Duodenal mucosa (tissue), 2 donors: Measurements from ENCODE around the gene MYO16.
"Not testable (repeated sequence)": the region's sequence is repeated elsewhere in the genome, so short reads cannot be mapped to it uniquely, and the experiment has no call there.

ENCODE experiments used
- H3K27ac ChIP-seq: one replicate; pipeline ENCODE4 v1.7.0; 2013; ENCODE audit warnings: low read depth, low read length
- H3K27me3 ChIP-seq, 2 donors: one replicate each; pipeline ENCODE4 v1.7.0; 2013; ENCODE audit warnings: low read length in 2 of 2, control low read depth in 1 of 2; ENCODE audit not compliant: insufficient read depth in 2 of 2, control insufficient read depth in 1 of 2
- H3K36me3 ChIP-seq, 2 donors: one replicate each; pipeline ENCODE4 v1.7.0; 2013; ENCODE audit warnings: low read length in 2 of 2, control low read depth in 1 of 2; ENCODE audit not compliant: insufficient read depth in 2 of 2, control insufficient read depth in 1 of 2
- H3K4me1 ChIP-seq, 2 donors: one replicate each; pipeline ENCODE4 v1.7.0; 2013; ENCODE audit warnings: low read length in 2 of 2, control low read depth in 1 of 2; ENCODE audit not compliant: insufficient read depth in 2 of 2, control insufficient read depth in 1 of 2
- H3K4me3 ChIP-seq, 2 donors: one replicate each; pipeline ENCODE4 v1.7.0; 2013; ENCODE audit warnings: low read length in 2 of 2, low read depth in 1 of 2
- H3K9ac ChIP-seq, 2 donors: one replicate each; pipeline ENCODE4 v1.7.0; 2013; ENCODE audit warnings: low read length in 2 of 2, low read depth in 1 of 2
- H3K9me3 ChIP-seq, 2 donors: one replicate each; pipeline ENCODE4 v1.7.0; 2013; ENCODE audit warnings: low read length in 2 of 2, control low read depth in 1 of 2; ENCODE audit not compliant: control insufficient read depth in 1 of 2

MYO16 gene

GRCh38 chr13:109211616-109212015 lies 582.2 kb downstream of the MYO16 start:
- H3K36me3 ChIP-seq, result no peaks in the 10 kb centered on the region
- H3K9me3 ChIP-seq, result no peaks in the 10 kb centered on the region
- H3K27ac ChIP-seq, result no peak overlapping the region
- H3K4me3 ChIP-seq, result no peak overlapping the region
- no peaks in the 10 kb centered on the region for H3K27me3 ChIP-seq
- H3K9ac ChIP-seq, result no peak overlapping the region
- H3K4me1 ChIP-seq, result no peaks in the 10 kb centered on the region

GRCh38 chr13:109212650-109213049 lies 583.2 kb downstream of the MYO16 start:
- Histone ChIP-seq H3K9ac (no peak overlapping the region), H3K36me3 (no peaks in the 10 kb centered on the region), H3K4me1 (no peaks in the 10 kb centered on the region), H3K27me3 (no peaks in the 10 kb centered on the region), H3K4me3 (no peak overlapping the region), H3K27ac (no peak overlapping the region), H3K9me3 (no peaks in the 10 kb centered on the region)

GRCh38 chr13:109213714-109214113 lies 584.3 kb downstream of the MYO16 start:
- Histone ChIP-seq H3K27ac (no peak overlapping the region), H3K27me3 (no peaks in the 10 kb centered on the region), H3K4me1 (no peaks in the 10 kb centered on the region), H3K36me3 (no peaks in the 10 kb centered on the region), H3K9me3 (no peaks in the 10 kb centered on the region), H3K9ac (no peak overlapping the region), H3K4me3 (no peak overlapping the region)

DNA sequence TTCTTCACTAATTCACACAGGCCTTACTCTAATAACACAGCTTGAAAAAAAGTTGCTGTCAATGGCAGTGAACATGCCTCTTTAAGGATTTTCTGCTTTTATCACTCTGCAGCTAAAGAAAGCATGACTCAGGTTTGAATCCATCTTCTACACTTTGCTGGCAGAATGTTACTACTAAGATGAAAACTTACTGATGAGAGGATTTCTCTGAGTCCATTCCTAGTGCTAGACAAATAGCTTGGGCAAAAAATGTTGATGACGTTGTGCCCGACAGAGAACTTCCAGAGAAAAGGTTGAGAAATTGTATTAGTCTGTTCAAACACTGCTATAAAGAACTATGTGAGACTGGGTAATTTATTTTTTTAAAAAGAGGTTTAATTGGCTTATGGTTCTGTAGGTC lies 585.0 kb downstream of the MYO16 start:
- Histone ChIP-seq H3K9me3 (no peaks in the 10 kb centered on the region), H3K36me3 (no peaks in the 10 kb centered on the region), H3K4me1 (no peaks in the 10 kb centered on the region), H3K4me3 (no peak overlapping the region), H3K27ac (no peak overlapping the region), H3K27me3 (no peaks in the 10 kb centered on the region), H3K9ac (no peak overlapping the region)

- Histone ChIP-seq H3K27me3 (no peaks in the 10 kb centered on the region), H3K4me3 (no peak overlapping the region), H3K9me3 (no peaks in the 10 kb centered on the region), H3K4me1 (no peaks in the 10 kb centered on the region), H3K27ac (no peak overlapping the region), H3K9ac (no peak overlapping the region), H3K36me3 (no peaks in the 10 kb centered on the region)
These were observed 586.0 kb downstream of the MYO16 start for GRCh38 chr13:109215377-109215776.

GRCh38 chr13:109217510-109217909 lies 588.1 kb downstream of the MYO16 start:
- not testable (repeated sequence) for H3K27ac ChIP-seq, H3K4me1 ChIP-seq, H3K27me3 ChIP-seq, H3K9ac ChIP-seq, H3K9me3 ChIP-seq, H3K36me3 ChIP-seq, H3K4me3 ChIP-seq

GRCh38 chr13:109220631-109221030 lies 591.2 kb downstream of the MYO16 start:
- H3K27ac ChIP-seq, result no peak overlapping the region
- H3K4me3 ChIP-seq, result no peak overlapping the region
- H3K36me3 ChIP-seq, result no peaks in the 10 kb centered on the region
- no peaks in the 10 kb centered on the region for H3K4me1 ChIP-seq
- H3K9me3 ChIP-seq, result no peaks in the 10 kb centered on the region
- H3K9ac ChIP-seq, result no peak overlapping the region
- no peaks in the 10 kb centered on the region for H3K27me3 ChIP-seq

- H3K9ac ChIP-seq, result no peak overlapping the region
- no peaks in the 10 kb centered on the region for H3K9me3 ChIP-seq
- no peak overlapping the region for H3K4me3 ChIP-seq
- no peaks in the 10 kb centered on the region for H3K4me1 ChIP-seq
- H3K27ac ChIP-seq, result no peak overlapping the region
- H3K36me3 ChIP-seq, result no peaks in the 10 kb centered on the region
- no peaks in the 10 kb centered on the region for H3K27me3 ChIP-seq
These were observed 594.6 kb downstream of the MYO16 start for GRCh38 chr13:109224033-109224432.

- Histone ChIP-seq H3K27ac (no peak overlapping the region), H3K36me3 (no peaks in the 10 kb centered on the region), H3K4me3 (no peak overlapping the region), H3K27me3 (no peaks in the 10 kb centered on the region), H3K9me3 (no peaks in the 10 kb centered on the region), H3K9ac (no peak overlapping the region), H3K4me1 (no peaks in the 10 kb centered on the region)
These were observed 597.2 kb downstream of the MYO16 start for GRCh38 chr13:109226631-109227030.

- H3K27ac ChIP-seq, result no peak overlapping the region
- H3K4me1 ChIP-seq, result no peaks in the 10 kb centered on the region
These were observed 598.0 kb downstream of the MYO16 start for GRCh38 chr13:109227344-109227940.

DNA sequence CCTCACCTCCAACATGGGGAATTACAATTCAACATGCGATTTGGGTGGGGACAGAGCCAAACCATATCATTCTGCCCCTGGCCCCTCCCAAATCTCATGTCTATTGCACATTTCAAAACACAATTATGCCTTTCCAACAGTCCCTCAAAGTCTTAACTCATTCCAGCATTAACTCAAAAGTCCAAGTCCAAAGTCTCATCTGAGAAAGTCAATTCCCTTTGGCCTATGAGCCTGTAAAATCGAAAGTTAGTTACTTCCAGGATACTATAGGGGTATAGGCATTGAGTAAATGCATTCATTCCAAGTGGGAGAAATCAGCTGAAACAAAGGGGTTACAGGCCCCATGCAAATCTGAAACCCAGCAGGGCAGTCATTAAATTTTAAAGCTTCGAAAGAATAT lies 598.8 kb downstream of the MYO16 start:
- Histone ChIP-seq H3K36me3 (no peaks in the 10 kb centered on the region), H3K4me1 (no peaks in the 10 kb centered on the region), H3K27me3 (no peaks in the 10 kb centered on the region), H3K27ac (no peak overlapping the region), H3K9ac (no peak overlapping the region), H3K4me3 (no peak overlapping the region), H3K9me3 (no peaks in the 10 kb centered on the region)

More at GRCh38 chr13:109227344-109227940, 598.0 kb downstream of the MYO16 start:
- no peaks in the 10 kb centered on the region for H3K36me3 ChIP-seq
- no peak overlapping the region for H3K9ac ChIP-seq
- H3K9me3 ChIP-seq, result no peaks in the 10 kb centered on the region
- no peak overlapping the region for H3K4me3 ChIP-seq
- H3K27me3 ChIP-seq, result no peaks in the 10 kb centered on the region
